ENCODE measurements around the gene SLC6A15.

Gene SLC6A15

GRCh38 chr12:84924981-84925380 is 12.4 kb upstream of the SLC6A15 start:
- Histone ChIP-seq H3K9ac (ENCODE audit: low read length) (peak overlapping the region; percentile 58), H3K4me3 (ENCODE audit: insufficient read depth in 1 of 2, low read depth in 1 of 2, low read length in 2 of 2) (no peak overlapping the region), H4K91ac (ENCODE audit: low read length) (no peak overlapping the region), H3K36me3 (ENCODE audit: control insufficient read depth in 1 of 2, insufficient read depth in 2 of 2, low read depth in 1 of 2, low read length in 2 of 2) (no peaks in the 10 kb centered on the region), H3K23ac (ENCODE audit: low read length in 2 of 2) (no peak overlapping the region), H3K4me2 (ENCODE audit: low read length, poor library complexity, severe bottlenecking) (no peak overlapping the region), H2AFZ (ENCODE audit: low read depth, low read length) (no peak overlapping the region), H3K79me1 (replicated peaks; ENCODE audit: low read length, poor library complexity, severe bottlenecking) (no peaks in the 10 kb centered on the region), H3K27me3 (ENCODE audit: control insufficient read depth in 1 of 2, insufficient read depth in 1 of 2, low read length in 2 of 2) (no peaks in the 10 kb centered on the region), H3K14ac (ENCODE audit: low read length in 2 of 2) (no peak overlapping the region), H3K9me3 (ENCODE audit: control insufficient read depth, low read length) (peaks cover 23% of the 10 kb centered on the region), H2BK5ac (ENCODE audit: low read depth, low read length, poor library complexity, severe bottlenecking) (no peak overlapping the region), H2AK5ac (ENCODE audit: low read length, severe bottlenecking) (no peak overlapping the region), H2BK15ac (ENCODE audit: low read depth, poor library complexity, severe bottlenecking) (no peak overlapping the region), H2BK12ac (ENCODE audit: low read length in 2 of 2) (no peak overlapping the region), H3K4me1 (ENCODE audit: control insufficient read depth, insufficient read depth, low read depth, low read length) (no peaks in the 10 kb centered on the region), H3K4ac (ENCODE audit: low read depth in 1 of 2, low read length in 2 of 2) (no peak overlapping the region), H3K27ac (ENCODE audit: low read length, poor library complexity, severe bottlenecking) (no peak overlapping the region), H4K8ac (ENCODE audit: low read length) (no peak overlapping the region), H2BK120ac (ENCODE audit: low read depth, low read length) (no peak overlapping the region), H3K18ac (ENCODE audit: low read depth in 1 of 2, low read length in 2 of 2) (no peak overlapping the region)
- DNase-seq: peak; percentile 64
- WGBS: 24% methylated on average over 1 of the region's 2 CpGs

- Histone ChIP-seq H2AFZ (ENCODE audit: low read depth, low read length) (no peak overlapping the region), H3K27ac (ENCODE audit: low read length, poor library complexity, severe bottlenecking) (no peak overlapping the region), H3K4me3 (ENCODE audit: insufficient read depth in 1 of 2, low read depth in 1 of 2, low read length in 2 of 2) (no peak overlapping the region), H2AK5ac (ENCODE audit: low read length, severe bottlenecking) (no peak overlapping the region), H3K4ac (ENCODE audit: low read depth in 1 of 2, low read length in 2 of 2) (no peak overlapping the region), H2BK120ac (ENCODE audit: low read depth, low read length) (no peak overlapping the region), H3K14ac (ENCODE audit: low read length in 2 of 2) (no peak overlapping the region), H4K8ac (ENCODE audit: low read length) (no peak overlapping the region), H3K18ac (ENCODE audit: low read depth in 1 of 2, low read length in 2 of 2) (no peak overlapping the region), H3K9ac (ENCODE audit: low read length) (no peak overlapping the region), H2BK12ac (ENCODE audit: low read length in 2 of 2) (no peak overlapping the region), H2BK5ac (ENCODE audit: low read depth, low read length, poor library complexity, severe bottlenecking) (no peak overlapping the region), H3K79me1 (replicated peaks; ENCODE audit: low read length, poor library complexity, severe bottlenecking) (no peaks in the 10 kb centered on the region), H3K27me3 (ENCODE audit: control insufficient read depth in 1 of 2, insufficient read depth in 1 of 2, low read length in 2 of 2) (no peaks in the 10 kb centered on the region), H3K23ac (ENCODE audit: low read length in 2 of 2) (no peak overlapping the region), H2BK15ac (ENCODE audit: low read depth, poor library complexity, severe bottlenecking) (no peak overlapping the region), H3K36me3 (ENCODE audit: control insufficient read depth in 1 of 2, insufficient read depth in 2 of 2, low read depth in 1 of 2, low read length in 2 of 2) (no peaks in the 10 kb centered on the region), H4K91ac (ENCODE audit: low read length) (no peak overlapping the region), H3K4me2 (ENCODE audit: low read length, poor library complexity, severe bottlenecking) (no peak overlapping the region), H3K9me3 (ENCODE audit: control insufficient read depth, low read length) (peaks cover 23% of the 10 kb centered on the region), H3K4me1 (ENCODE audit: control insufficient read depth, insufficient read depth, low read depth, low read length) (no peaks in the 10 kb centered on the region)
- DNase-seq: peak; percentile 28
- 74% methylated on average over 2 of the region's 2 CpGs for WGBS
Observed at GRCh38 chr12:84922693-84923092, 10.1 kb upstream of the SLC6A15 start.

GRCh38 chr12:84920331-84920730 is 7.7 kb upstream of the SLC6A15 start:
- Histone ChIP-seq H3K27ac (ENCODE audit: low read length, poor library complexity, severe bottlenecking) (no peak overlapping the region), H3K27me3 (ENCODE audit: control insufficient read depth in 1 of 2, insufficient read depth in 1 of 2, low read length in 2 of 2) (no peaks in the 10 kb centered on the region), H3K23ac (ENCODE audit: low read length in 2 of 2) (no peak overlapping the region), H3K79me1 (replicated peaks; ENCODE audit: low read length, poor library complexity, severe bottlenecking) (no peaks in the 10 kb centered on the region), H2BK5ac (ENCODE audit: low read depth, low read length, poor library complexity, severe bottlenecking) (no peak overlapping the region), H3K9ac (ENCODE audit: low read length) (no peak overlapping the region), H4K91ac (ENCODE audit: low read length) (no peak overlapping the region), H3K9me3 (ENCODE audit: control insufficient read depth, low read length) (peaks cover 23% of the 10 kb centered on the region), H3K18ac (ENCODE audit: low read depth in 1 of 2, low read length in 2 of 2) (no peak overlapping the region), H2BK12ac (ENCODE audit: low read length in 2 of 2) (no peak overlapping the region), H3K14ac (ENCODE audit: low read length in 2 of 2) (no peak overlapping the region), H3K36me3 (ENCODE audit: control insufficient read depth in 1 of 2, insufficient read depth in 2 of 2, low read depth in 1 of 2, low read length in 2 of 2) (no peaks in the 10 kb centered on the region), H3K4me3 (ENCODE audit: insufficient read depth in 1 of 2, low read depth in 1 of 2, low read length in 2 of 2) (no peak overlapping the region), H3K4me2 (ENCODE audit: low read length, poor library complexity, severe bottlenecking) (no peak overlapping the region), H2AK5ac (ENCODE audit: low read length, severe bottlenecking) (no peak overlapping the region), H2BK15ac (ENCODE audit: low read depth, poor library complexity, severe bottlenecking) (no peak overlapping the region), H2BK120ac (ENCODE audit: low read depth, low read length) (no peak overlapping the region), H3K4ac (ENCODE audit: low read depth in 1 of 2, low read length in 2 of 2) (no peak overlapping the region), H3K4me1 (ENCODE audit: control insufficient read depth, insufficient read depth, low read depth, low read length) (no peaks in the 10 kb centered on the region), H4K8ac (ENCODE audit: low read length) (no peak overlapping the region), H2AFZ (ENCODE audit: low read depth, low read length) (no peak overlapping the region)
- no CpG with 5 or more reads among the region's 1 CpG for WGBS
- no peak for DNase-seq

GRCh38 chr12:84919271-84919670 is 6.7 kb upstream of the SLC6A15 start:
- Histone ChIP-seq H2BK12ac (ENCODE audit: low read length in 2 of 2) (no peak overlapping the region), H3K9ac (ENCODE audit: low read length) (no peak overlapping the region), H3K27ac (ENCODE audit: low read length, poor library complexity, severe bottlenecking) (no peak overlapping the region), H3K27me3 (ENCODE audit: control insufficient read depth in 1 of 2, insufficient read depth in 1 of 2, low read length in 2 of 2) (no peaks in the 10 kb centered on the region), H3K14ac (ENCODE audit: low read length in 2 of 2) (no peak overlapping the region), H3K79me1 (replicated peaks; ENCODE audit: low read length, poor library complexity, severe bottlenecking) (no peaks in the 10 kb centered on the region), H4K91ac (ENCODE audit: low read length) (no peak overlapping the region), H2BK15ac (ENCODE audit: low read depth, poor library complexity, severe bottlenecking) (no peak overlapping the region), H3K36me3 (ENCODE audit: control insufficient read depth in 1 of 2, insufficient read depth in 2 of 2, low read depth in 1 of 2, low read length in 2 of 2) (no peaks in the 10 kb centered on the region), H3K18ac (ENCODE audit: low read depth in 1 of 2, low read length in 2 of 2) (no peak overlapping the region), H3K4me3 (ENCODE audit: insufficient read depth in 1 of 2, low read depth in 1 of 2, low read length in 2 of 2) (no peak overlapping the region), H3K23ac (ENCODE audit: low read length in 2 of 2) (no peak overlapping the region), H3K9me3 (ENCODE audit: control insufficient read depth, low read length) (peaks cover 23% of the 10 kb centered on the region), H3K4ac (ENCODE audit: low read depth in 1 of 2, low read length in 2 of 2) (no peak overlapping the region), H2BK120ac (ENCODE audit: low read depth, low read length) (no peak overlapping the region), H2BK5ac (ENCODE audit: low read depth, low read length, poor library complexity, severe bottlenecking) (no peak overlapping the region), H2AK5ac (ENCODE audit: low read length, severe bottlenecking) (no peak overlapping the region), H4K8ac (ENCODE audit: low read length) (no peak overlapping the region), H2AFZ (ENCODE audit: low read depth, low read length) (no peak overlapping the region), H3K4me1 (ENCODE audit: control insufficient read depth, insufficient read depth, low read depth, low read length) (no peaks in the 10 kb centered on the region), H3K4me2 (ENCODE audit: low read length, poor library complexity, severe bottlenecking) (no peak overlapping the region)
- no CpG with 5 or more reads among the region's 1 CpG for WGBS
- DNase-seq: no peak

All from mesenchymal stem cell (in vitro differentiated cells and primary cell).